Measurements from ENCODE around the gene EPG5.
"Not testable (repeated sequence)": the region's sequence is repeated elsewhere in the genome, so short reads cannot be mapped to it uniquely, and the experiment has no call there.

Gene EPG5

DNA sequence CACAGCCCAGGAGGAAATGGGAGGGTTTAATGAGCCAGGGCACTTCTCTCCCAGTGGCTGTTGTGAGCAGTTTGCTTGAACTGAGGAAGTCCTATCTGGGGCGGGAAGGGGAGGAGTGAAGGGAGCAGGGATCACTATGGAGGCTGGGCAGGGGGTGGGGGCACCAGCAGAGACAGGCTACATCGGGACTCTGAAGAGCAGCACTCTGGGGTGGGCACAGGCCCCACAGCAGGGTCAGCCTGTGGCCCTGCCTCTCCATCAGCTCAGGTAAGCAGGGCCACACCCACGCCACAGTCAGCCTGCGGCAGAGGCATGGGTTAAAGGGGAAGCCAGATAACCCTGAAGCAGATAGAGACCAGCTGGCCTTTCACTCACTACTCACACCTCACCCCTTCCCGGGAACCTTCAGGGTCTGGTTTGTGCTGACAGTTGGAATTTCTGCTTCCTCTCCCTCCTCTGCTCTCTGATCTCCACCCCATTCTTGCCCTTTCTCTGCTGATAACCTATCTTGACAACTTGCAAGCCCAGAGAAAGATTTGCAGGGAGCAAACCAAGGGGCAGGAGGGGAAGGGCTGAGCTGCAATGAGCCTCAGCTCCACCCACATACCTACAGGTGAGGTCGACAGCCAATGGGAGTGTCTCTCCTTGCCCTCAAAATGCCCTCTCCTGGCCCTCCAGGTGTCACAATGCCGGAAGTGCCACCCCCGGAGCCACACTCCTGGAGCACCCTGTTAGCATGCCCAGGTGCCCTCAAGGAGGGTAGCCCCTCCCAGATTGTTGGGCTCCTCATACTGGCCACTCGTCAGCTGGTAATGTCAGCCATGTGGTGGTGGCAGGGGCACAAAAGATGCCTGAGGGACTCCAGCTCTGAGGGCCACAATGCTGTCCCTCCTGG is 138.0 kb downstream of the EPG5 start:
- Histone ChIP-seq H3K9ac (ENCODE audit: low read length) (no peak overlapping the region), H3K4me3 (ENCODE audit: low read depth, low read length, poor library complexity, severe bottlenecking) (no peak overlapping the region), H3K4me1 (ENCODE audit: insufficient read depth, low read length, severe bottlenecking) (peaks cover 19% of the 10 kb centered on the region), H3K27me3 (ENCODE audit: insufficient read depth, low read length) (0 out of 2 replicates have a peak, but pooled peaks cover 4% of the 10 kb centered on the region), H3K9me3 (ENCODE audit: low read length) (no peaks in the 10 kb centered on the region), H3K36me3 (ENCODE audit: insufficient read depth, low read length) (no peaks in the 10 kb centered on the region), H3K27ac (ENCODE audit: low read depth, low read length, poor library complexity, severe bottlenecking) (no peak overlapping the region), H3K4me2 (ENCODE audit: low read length) (no peak overlapping the region), H3K9me2 (ENCODE audit: low read depth, low read length) (no peaks in the 10 kb centered on the region), H2AFZ (ENCODE audit: low read length) (no peak overlapping the region), H3K79me2 (ENCODE audit: insufficient read depth, low read length) (no peaks in the 10 kb centered on the region), H4K20me1 (ENCODE audit: insufficient read depth, low read length) (no peaks in the 10 kb centered on the region), H3F3A (ENCODE audit: insufficient read depth, low read length) (no peaks in the 10 kb centered on the region)
- TF ChIP-seq, protein P1, sequence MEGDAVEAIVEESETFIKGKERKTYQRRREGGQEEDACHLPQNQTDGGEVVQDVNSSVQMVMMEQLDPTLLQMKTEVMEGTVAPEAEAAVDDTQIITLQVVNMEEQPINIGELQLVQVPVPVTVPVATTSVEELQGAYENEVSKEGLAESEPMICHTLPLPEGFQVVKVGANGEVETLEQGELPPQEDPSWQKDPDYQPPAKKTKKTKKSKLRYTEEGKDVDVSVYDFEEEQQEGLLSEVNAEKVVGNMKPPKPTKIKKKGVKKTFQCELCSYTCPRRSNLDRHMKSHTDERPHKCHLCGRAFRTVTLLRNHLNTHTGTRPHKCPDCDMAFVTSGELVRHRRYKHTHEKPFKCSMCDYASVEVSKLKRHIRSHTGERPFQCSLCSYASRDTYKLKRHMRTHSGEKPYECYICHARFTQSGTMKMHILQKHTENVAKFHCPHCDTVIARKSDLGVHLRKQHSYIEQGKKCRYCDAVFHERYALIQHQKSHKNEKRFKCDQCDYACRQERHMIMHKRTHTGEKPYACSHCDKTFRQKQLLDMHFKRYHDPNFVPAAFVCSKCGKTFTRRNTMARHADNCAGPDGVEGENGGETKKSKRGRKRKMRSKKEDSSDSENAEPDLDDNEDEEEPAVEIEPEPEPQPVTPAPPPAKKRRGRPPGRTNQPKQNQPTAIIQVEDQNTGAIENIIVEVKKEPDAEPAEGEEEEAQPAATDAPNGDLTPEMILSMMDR (IDR thresholded peaks at IDR 0.05; ENCODE audit: low read length): no peak
- no peak for TF ChIP-seq EZH2 (IDR thresholded peaks at IDR 0.05; ENCODE audit: borderline replicate concordance, low read length)

DNA sequence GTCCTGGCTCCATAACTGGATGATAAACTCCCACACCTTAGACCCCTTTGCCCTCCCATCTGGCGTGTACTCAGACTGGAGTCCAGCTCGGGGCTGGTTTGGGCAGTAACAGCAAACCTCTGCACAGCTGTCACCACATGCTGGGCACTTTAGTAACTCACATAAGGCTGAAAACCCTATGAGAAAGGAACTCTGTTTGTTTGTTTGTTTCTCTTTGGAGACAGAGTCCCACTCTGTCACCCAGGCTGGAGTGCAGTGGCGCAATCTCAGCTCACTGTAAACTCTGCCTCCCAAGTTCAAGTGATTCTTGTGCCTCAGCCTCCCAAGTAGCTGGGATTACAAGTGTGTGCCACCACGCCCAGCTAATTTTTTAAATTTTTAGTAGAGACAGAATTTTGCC is 140.4 kb downstream of the EPG5 start:
- H3K4me1 ChIP-seq (ENCODE audit: insufficient read depth, low read length, severe bottlenecking): peaks cover 19% of the 10 kb centered on the region
- H3K9me3 ChIP-seq (ENCODE audit: low read length); H3F3A ChIP-seq (ENCODE audit: insufficient read depth, low read length); H3K4me2 ChIP-seq (ENCODE audit: low read length); H3K9me2 ChIP-seq (ENCODE audit: low read depth, low read length); H3K36me3 ChIP-seq (ENCODE audit: insufficient read depth, low read length); H3K9ac ChIP-seq (ENCODE audit: low read length); H4K20me1 ChIP-seq (ENCODE audit: insufficient read depth, low read length); H2AFZ ChIP-seq (ENCODE audit: low read length); H3K27ac ChIP-seq (ENCODE audit: low read depth, low read length, poor library complexity, severe bottlenecking); H3K27me3 ChIP-seq (ENCODE audit: insufficient read depth, low read length); H3K79me2 ChIP-seq (ENCODE audit: insufficient read depth, low read length); H3K4me3 ChIP-seq (ENCODE audit: low read depth, low read length, poor library complexity, severe bottlenecking): not testable (repeated sequence)

DNA sequence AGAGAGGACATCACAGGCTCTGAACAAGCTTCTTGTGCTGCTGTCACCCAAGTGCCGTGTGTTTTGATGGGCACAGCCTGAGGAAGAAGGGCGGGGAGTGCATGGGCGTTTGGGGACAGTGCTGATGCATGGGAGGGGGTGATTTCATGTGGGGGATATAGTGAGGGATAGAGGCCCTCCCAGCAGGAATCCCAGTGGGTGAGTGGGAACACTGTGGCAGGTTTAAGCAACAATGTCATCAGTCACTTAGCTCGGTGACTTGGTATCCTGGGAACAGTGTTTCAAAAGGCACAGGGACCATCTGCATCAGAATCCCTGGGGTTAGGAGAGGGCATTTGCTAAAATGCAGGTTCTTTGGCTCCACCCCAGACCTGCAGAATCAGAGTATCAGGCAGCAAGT is 141.0 kb downstream of the EPG5 start:
- H3K27me3 ChIP-seq (ENCODE audit: insufficient read depth, low read length): 0 out of 2 replicates have a peak, but pooled peaks cover 5% of the 10 kb centered on the region
- no peaks in the 10 kb centered on the region for H4K20me1 ChIP-seq (ENCODE audit: insufficient read depth, low read length)
- H3K9me2 ChIP-seq (ENCODE audit: low read depth, low read length): no peaks in the 10 kb centered on the region
- peaks cover 19% of the 10 kb centered on the region for H3K4me1 ChIP-seq (ENCODE audit: insufficient read depth, low read length, severe bottlenecking)
- H2AFZ ChIP-seq (ENCODE audit: low read length): no peak overlapping the region
- H3K9me3 ChIP-seq (ENCODE audit: low read length): no peaks in the 10 kb centered on the region
- H3K4me2 ChIP-seq (ENCODE audit: low read length): no peak overlapping the region
- no peak overlapping the region for H3K9ac ChIP-seq (ENCODE audit: low read length)
- no peaks in the 10 kb centered on the region for H3F3A ChIP-seq (ENCODE audit: insufficient read depth, low read length)
- H3K79me2 ChIP-seq (ENCODE audit: insufficient read depth, low read length): no peaks in the 10 kb centered on the region
- no peak for TF ChIP-seq EZH2 (IDR thresholded peaks at IDR 0.05; ENCODE audit: borderline replicate concordance, low read length)
- TF ChIP-seq, protein P1 (IDR thresholded peaks at IDR 0.05; ENCODE audit: low read length): no peak
- H3K4me3 ChIP-seq (ENCODE audit: low read depth, low read length, poor library complexity, severe bottlenecking): no peak overlapping the region
- H3K36me3 ChIP-seq (ENCODE audit: insufficient read depth, low read length): no peaks in the 10 kb centered on the region
- no peak overlapping the region for H3K27ac ChIP-seq (ENCODE audit: low read depth, low read length, poor library complexity, severe bottlenecking)

Measured in OCI-LY1 (cell line).